Measurements from ENCODE around the gene SGMS1.
"Not testable (repeated sequence)": the region's sequence is repeated elsewhere in the genome, so short reads cannot be mapped to it uniquely, and the experiment has no call there.

The SGMS1 gene

GRCh38 chr10:50556237-50557120 lies 67.3 kb downstream of the SGMS1 start:
- DNase-seq (ENCODE audit: low read depth): no peak

DNA sequence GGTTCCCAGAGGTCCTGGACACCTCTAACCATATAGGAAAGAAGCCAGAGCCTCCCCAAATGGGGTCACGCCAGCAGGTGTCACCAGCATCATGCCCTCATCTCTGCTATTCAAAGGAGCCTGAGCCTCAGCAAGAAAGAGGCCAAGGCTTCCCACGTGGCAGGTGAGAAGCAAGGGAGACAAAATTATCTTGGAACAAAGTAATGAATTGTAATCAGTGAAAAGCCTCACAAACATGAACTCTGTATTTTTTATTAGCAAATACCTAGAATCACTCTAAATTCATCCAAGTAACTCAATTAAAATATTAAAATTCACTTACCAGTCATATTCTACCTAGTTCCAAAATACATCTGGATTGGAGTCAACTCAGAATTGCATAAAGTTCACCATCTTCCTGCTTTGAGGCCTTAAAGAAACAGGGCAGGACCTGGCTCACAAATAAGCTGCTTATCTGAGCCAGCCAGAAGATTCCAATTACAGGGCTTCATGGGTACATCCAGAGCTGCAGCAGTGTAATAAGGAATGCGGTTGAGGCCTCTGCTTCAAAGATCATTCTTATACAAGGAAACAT lies 68.7 kb downstream of the SGMS1 start:
- no peak for DNase-seq (ENCODE audit: low read depth)

DNA sequence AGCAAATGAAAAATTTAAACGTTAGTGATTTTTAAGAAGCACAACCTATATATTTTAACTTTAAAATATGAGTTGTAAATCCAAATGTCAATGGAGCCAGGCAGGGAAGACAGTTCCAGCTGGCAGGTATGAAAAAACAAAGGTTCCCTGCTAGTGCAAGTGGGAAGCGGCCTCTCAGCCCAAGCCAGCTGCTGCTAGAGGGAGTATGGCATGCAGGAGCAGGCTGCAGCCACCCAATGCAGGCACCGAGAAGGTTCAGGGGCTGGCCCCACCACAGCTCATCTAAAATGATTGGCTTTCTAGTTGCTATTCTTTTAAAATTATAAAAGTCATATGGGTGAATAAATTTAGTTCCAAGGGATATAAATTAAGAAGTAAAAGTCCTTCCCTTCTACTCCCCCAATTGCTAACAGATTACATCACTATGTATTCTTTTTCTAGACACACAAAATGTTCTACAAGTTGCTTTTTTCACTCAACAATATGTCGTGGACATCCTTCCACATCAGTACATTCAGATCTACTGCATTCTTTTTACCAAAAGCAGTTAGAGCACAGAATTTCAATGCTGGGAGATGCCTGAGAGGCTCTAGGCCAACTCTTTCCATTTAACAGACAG lies 69.3 kb downstream of the SGMS1 start:
- DNase-seq (ENCODE audit: low read depth): no peak

GRCh38 chr10:50552771-50553535 lies 70.8 kb downstream of the SGMS1 start:
- DNase-seq (ENCODE audit: low read depth): no peak

GRCh38 chr10:50552308-50552707 lies 71.4 kb downstream of the SGMS1 start:
- DNase-seq (ENCODE audit: low read depth): no peak

DNA sequence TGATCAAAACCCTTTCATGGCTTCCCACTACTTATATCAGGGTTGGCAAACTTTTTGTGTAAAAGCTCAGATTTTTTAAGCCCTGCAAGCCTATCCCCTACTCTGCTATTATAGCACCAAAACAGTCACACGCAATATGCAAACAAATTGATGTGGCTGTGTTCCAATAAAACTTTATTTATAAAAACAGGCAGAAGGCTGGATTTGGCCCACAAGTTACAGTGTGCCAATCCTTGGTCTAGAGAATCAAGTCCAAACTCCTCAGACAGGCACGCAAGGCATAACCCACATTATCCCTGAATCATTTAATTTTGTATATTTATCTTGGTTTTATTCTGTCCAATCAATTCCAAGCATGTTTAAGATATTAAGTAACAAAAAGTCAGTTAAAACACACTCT lies 71.9 kb downstream of the SGMS1 start:
- no peak for DNase-seq (ENCODE audit: low read depth)

DNA sequence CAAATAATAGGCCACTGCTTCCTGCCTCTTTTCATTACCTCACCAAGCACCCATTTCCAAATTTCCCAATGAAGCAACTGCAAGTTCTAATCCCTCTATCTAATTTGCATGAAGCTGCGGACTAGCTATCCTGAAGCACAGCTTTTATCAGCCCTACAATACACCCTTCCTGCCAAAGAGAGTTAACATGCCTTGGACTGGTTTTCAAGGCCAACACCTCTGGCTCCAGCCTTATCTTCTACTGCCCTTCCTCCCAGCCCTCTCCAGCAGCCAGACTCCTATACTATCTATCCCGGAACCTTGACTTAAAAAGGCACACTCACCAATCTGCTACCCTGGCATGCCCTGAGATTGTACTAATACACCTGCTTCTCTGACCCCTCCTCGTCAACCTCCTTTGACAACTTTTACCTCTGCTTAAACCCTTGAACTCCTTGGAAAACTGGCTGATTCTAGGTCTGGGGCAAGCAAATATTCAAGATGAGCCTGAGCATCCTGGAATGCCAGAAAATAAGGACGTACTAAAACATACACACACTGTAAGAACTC lies 73.4 kb downstream of the SGMS1 start:
- no peak for DNase-seq (ENCODE audit: low read depth)

DNA sequence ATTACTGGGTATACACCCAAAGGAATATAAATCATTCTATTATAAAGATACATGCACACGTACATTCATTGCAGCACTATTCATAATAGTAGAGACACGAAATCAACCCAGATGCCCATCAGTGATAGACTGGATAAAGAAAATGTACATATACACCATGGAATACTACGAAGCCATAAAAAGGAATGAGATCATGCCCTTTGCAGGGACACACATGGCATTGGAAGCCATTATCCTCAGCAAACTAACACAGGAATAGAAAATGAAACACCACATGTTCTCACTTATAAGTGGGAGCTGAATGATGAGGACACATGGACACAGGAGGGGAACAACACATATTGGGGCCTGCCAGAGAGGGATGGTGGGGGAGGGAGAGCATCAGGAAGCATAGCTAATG lies 74.6 kb downstream of the SGMS1 start:
- DNase-seq (ENCODE audit: low read depth): not testable (repeated sequence)

DNA sequence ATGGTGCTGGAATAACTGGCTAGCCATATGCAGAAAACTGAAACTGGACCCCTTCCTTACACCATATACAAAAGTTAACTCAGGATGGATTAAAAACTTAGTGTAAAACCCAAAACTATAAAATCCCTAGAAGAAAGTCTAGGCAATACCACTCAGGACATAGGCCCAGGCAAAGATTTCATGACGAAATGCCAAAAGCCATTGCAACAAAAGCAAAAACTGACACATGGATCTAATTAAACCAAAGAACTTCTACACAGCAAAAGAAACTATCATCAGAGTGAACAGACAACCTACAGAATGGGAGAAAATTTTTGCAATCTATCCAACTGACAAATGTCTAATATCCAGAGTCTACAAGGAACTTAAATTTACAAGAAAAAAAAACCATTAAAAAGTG lies 75.3 kb downstream of the SGMS1 start:
- not testable (repeated sequence) for DNase-seq (ENCODE audit: low read depth)

GRCh38 chr10:50546287-50546686 lies 77.5 kb downstream of the SGMS1 start:
- not testable (repeated sequence) for DNase-seq (ENCODE audit: low read depth)

GRCh38 chr10:50545846-50546245 lies 77.9 kb downstream of the SGMS1 start:
- DNase-seq (ENCODE audit: low read depth): no peak

- no peak for DNase-seq (ENCODE audit: low read depth)
Measured at GRCh38 chr10:50544857-50545429, 78.8 kb downstream of the SGMS1 start.

DNA sequence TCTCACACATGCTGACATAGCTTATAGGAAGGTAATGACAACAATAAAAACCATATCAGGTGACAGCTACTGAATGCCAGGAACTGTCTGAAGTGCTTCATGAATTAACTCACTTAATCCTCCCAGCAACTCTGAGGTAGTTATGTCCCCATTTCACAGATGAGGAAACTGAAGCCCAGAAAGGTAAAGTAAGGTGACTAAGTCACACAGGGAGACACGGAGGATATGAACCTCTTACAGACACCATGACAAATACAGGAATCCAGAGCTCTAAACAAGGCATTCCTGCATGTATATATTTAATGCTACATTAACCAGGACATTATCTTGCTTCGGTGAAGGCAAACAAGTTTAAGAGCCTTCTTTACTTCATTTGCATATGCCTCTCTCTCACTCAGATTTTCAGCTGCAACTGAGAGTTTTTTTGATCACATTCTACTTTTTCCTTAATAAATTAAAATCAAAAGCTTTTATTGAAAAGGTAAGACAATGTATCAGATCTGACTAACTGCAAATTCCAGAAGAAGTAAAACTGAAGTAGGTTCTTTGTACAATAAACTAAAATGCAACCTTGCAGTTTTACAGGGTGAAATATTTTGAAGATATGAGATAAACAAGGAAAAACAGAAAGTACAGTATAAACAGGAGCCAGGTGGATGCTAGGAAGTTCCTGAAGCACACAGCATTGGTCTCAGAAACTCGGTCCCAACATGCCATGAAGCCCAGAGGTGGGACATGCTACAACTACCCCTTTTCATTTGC lies 79.5 kb downstream of the SGMS1 start:
- DNase-seq (ENCODE audit: low read depth): no peak

GRCh38 chr10:50542871-50543270 lies 80.9 kb downstream of the SGMS1 start:
- no peak for DNase-seq (ENCODE audit: low read depth)

DNA sequence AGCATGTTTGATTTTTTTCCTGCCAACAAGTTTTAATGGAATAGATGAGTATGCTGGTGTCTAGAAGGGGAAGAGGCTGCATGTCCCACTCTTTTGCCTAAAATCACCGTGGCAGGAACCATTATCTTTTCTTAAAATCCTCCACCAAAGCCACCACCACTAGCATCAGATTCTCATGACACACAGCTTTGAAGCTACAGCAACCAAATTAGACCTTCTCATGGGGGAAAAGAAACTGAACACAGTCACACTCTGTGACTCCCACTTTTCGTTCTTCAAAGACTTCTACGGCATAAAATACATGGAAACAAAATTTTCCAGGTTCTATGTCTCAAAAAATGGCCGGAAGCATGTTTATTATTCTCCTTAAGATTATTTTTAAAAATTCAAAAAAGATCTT lies 81.8 kb downstream of the SGMS1 start:
- no peak for DNase-seq (ENCODE audit: low read depth)

- no peak for DNase-seq (ENCODE audit: low read depth)
Measured at GRCh38 chr10:50541317-50541716, 82.4 kb downstream of the SGMS1 start.

DNA sequence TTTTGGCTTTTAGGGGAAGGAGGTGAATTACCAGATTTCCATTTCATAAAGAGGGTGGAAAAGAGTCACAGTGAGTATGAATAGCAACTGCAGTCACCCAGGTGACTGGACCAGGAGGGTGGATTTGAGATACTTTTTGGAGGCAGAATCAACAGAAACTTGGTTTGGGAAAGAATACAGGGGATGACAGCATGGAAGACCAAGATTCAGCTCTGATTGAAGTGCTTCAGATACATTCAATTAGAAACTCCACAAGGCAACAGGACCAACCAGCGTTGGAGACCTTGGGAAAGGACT lies 83.0 kb downstream of the SGMS1 start:
- DNase-seq (ENCODE audit: low read depth): no peak

DNA sequence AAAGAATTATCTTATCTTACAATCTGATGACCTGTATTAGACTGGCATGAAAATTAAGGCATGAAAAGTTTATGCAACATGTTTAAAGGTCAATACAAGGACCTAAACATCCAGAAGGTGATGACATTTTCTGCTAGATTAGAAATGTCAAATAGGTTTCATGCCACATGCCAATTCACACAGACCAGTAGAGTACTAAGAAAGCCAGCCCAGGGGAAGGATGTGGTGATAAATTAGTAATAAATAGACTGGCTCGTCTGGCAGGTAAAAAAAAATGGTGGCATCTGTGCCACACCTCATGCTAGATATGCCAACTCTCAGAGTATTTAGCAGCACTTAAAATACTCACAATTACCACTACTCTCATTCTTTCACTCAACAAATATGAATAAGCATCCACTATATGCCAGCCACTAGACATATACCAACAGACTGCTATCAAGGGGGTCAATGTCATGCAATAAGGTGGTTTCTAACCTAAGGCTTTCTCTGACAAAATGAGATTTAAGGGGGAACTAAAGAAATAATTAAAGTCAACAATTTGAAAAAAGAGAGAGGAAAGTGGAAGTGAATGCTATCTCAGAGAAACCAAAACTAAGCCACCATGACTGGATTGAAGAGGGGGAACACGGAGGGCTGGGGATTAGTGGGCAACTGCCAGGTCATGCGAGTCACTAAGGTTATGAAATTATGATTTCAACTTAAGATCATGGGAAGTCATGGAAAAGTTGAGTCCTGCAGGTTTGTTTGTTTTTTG lies 83.5 kb downstream of the SGMS1 start:
- DNase-seq (ENCODE audit: low read depth): no peak

- no peak for DNase-seq (ENCODE audit: low read depth)
Measured at GRCh38 chr10:50538555-50539398, 85.0 kb downstream of the SGMS1 start.
